K562 (cell line): ENCODE measurements around the gene RINT1. TPM values are rescaled to one million over a fixed set of nuclear protein-coding genes. Genes with fewer than 3 reads are reported as not detected.
A peak's percentile ranks its signal among the peaks of the same experiment; 100 is the strongest.

Experiments used
- ATAC-seq: fragments of 200-7000 bp; cut with Tn5 transposase; 3 replicates; pipeline ENCODE4 v1.9.1; 2020; ENCODE audit warnings: moderate library complexity
- Bru-seq: library from RNA; stranded (reverse); fragments of 400-500 nt; gene quantifications from one replicate; lab custom pipeline; 2021; lab: Mats Ljungman, UMichigan
- BruChase-seq, 2 experiments: library from RNA; stranded (reverse); fragments of 400-500 nt; gene quantifications; one replicate each; lab custom pipeline; 2021; lab: Mats Ljungman, UMichigan
- BruUV-seq: library from RNA; stranded (reverse); fragments of 400-500 nt; replicated peaks from 2 replicates; lab custom pipeline; 2021; lab: Mats Ljungman, UMichigan
- CTCF ChIA-PET: fragments of 300-600 bp; formaldehyde crosslinking; extraction: SDS; loops from one replicate; lab custom pipeline; 2021; ENCODE audit warnings: low intra/inter-chr PET ratio; lab: Yijun Ruan, JAX
- POLR2A ChIA-PET: fragments of 300-600, 350-650 bp; sonication (Branson Sonifier 250); formaldehyde crosslinking; extraction: SDS; loops from one replicate; lab custom pipeline; 2021; ENCODE audit warnings: antibody characterized with exemption, inconsistent platforms; lab: Yijun Ruan, JAX
- DNase-seq, 4 experiments: peaks; one replicate each; pipeline versions ENCODE4 v3.0.0 to v3.0.0-alpha.2; 2011 to 2018; ENCODE audit warnings: low spot score in 3 of 4, mixed read lengths in 3 of 4; ENCODE audit errors: extremely low read depth in 1 of 4
- FAIRE-seq: peaks from 2 replicates; lab custom pipeline; 2011; peaks lifted over from hg19 to GRCh38; lab: Jason Lieb, UNC
- H2AFZ ChIP-seq: 2 replicates; pipeline ENCODE4 v1.6.0; 2011; ENCODE audit warnings: low read depth, low read length, control low read depth, inconsistent platforms
- H3K27ac ChIP-seq: fragments of 200-600 bp; 3 replicates; pipeline ENCODE4 v1.8.0; 2011; ENCODE audit warnings: low read depth, mild to moderate bottlenecking, control low read depth, inconsistent platforms, low read length, moderate library complexity, mixed read lengths; ENCODE audit errors: extremely low read depth
- H3K27me3 ChIP-seq, 2 experiments: fragments of 300-600 bp in 1 of 2; 2 replicates in 1 of 2; 3 replicates in 1 of 2; pipeline versions ENCODE4 v1.6.0 to v1.8.0; 2011; ENCODE audit warnings: inconsistent platforms in 2 of 2, low read length in 2 of 2, mild to moderate bottlenecking in 1 of 2, mixed read lengths in 1 of 2, moderate library complexity in 1 of 2; ENCODE audit not compliant: control insufficient read depth in 2 of 2, insufficient read depth in 2 of 2
- H3K36me3 ChIP-seq: fragments of 300-600 bp; 3 replicates; pipeline ENCODE4 v1.8.0; 2011; ENCODE audit warnings: mild to moderate bottlenecking, low read length, inconsistent platforms; ENCODE audit not compliant: control insufficient read depth, insufficient read depth
- H3K4me1 ChIP-seq, 2 experiments: fragments of 200-600 bp in 1 of 2; replicated peaks in 1 of 2; 2 replicates in 1 of 2; 3 replicates in 1 of 2; pipeline versions ENCODE4 v1.5.1 to v1.8.0; 2011; ENCODE audit warnings: inconsistent platforms in 2 of 2, low read length in 2 of 2, mild to moderate bottlenecking in 1 of 2, mixed read lengths in 1 of 2, moderate library complexity in 1 of 2; ENCODE audit not compliant: control insufficient read depth in 2 of 2, insufficient read depth in 2 of 2
- H3K4me2 ChIP-seq: 2 replicates; pipeline ENCODE4 v1.6.1; 2011; ENCODE audit warnings: low read length, control low read depth, inconsistent platforms, mixed read lengths; ENCODE audit not compliant: insufficient read depth
- H3K4me3 ChIP-seq: fragments of 200-600 bp; sonication (generic), shearing (Covaris generic); 2 replicates; pipeline ENCODE4 v1.5.1; 2016; ENCODE audit warnings: control low read depth, inconsistent platforms
- H3K79me2 ChIP-seq: fragments of 200-600 bp; 3 replicates; pipeline ENCODE4 v1.8.0; 2011; ENCODE audit warnings: low read length, inconsistent platforms; ENCODE audit not compliant: control insufficient read depth, insufficient read depth
- H3K9ac ChIP-seq, 2 experiments: 2 replicates each; pipeline versions ENCODE4 v1.6.0 to v1.6.1; 2011; ENCODE audit warnings: low read depth in 2 of 2, low read length in 2 of 2, control low read depth in 1 of 2, inconsistent platforms in 1 of 2, mild to moderate bottlenecking in 1 of 2, mixed read lengths in 1 of 2; ENCODE audit not compliant: insufficient read depth in 1 of 2
- H3K9me1 ChIP-seq: one replicate; pipeline ENCODE4 v1.6.0; 2011; ENCODE audit warnings: inconsistent platforms, mild to moderate bottlenecking, low read length, moderate library complexity; ENCODE audit not compliant: control insufficient read depth, insufficient read depth
- H3K9me3 ChIP-seq: replicated peaks from 2 replicates; pipeline ENCODE4 v1.5.1; 2011; ENCODE audit warnings: low read depth, low read length, inconsistent platforms; ENCODE audit not compliant: control insufficient read depth, insufficient read depth
- H4K20me1 ChIP-seq: replicated peaks from 2 replicates; pipeline ENCODE4 v1.6.1; 2011; ENCODE audit warnings: low read length, inconsistent platforms, mixed read lengths; ENCODE audit not compliant: control insufficient read depth, insufficient read depth
- ARNT ChIP-seq, 2 experiments: fragments of 450-650 bp; IDR thresholded peaks; 2 replicates each; pipeline ENCODE4 v1.6.1; 2016; ENCODE audit warnings: mild to moderate bottlenecking in 1 of 2
- ELK3 ChIP-seq: fragments of 450-650 bp; formaldehyde crosslinking; IDR thresholded peaks from 2 replicates; pipeline ENCODE4 v1.4.0; 2020; ENCODE audit warnings: mild to moderate bottlenecking
- EP300 ChIP-seq: IDR thresholded peaks from 2 replicates; pipeline ENCODE4 v1.6.1; 2012; ENCODE audit warnings: low read length, improper control_type of control experiment
- GTF2B ChIP-seq: IDR thresholded peaks from 2 replicates; pipeline ENCODE4 v1.6.1; 2011; ENCODE audit not compliant: insufficient read length; ENCODE audit errors: extremely low read depth
- KLF16 ChIP-seq: IDR thresholded peaks from 2 replicates; pipeline ENCODE4 v1.6.1; 2016; ENCODE audit warnings: antibody characterized with exemption
- NR4A1 ChIP-seq, 2 experiments: fragments of 250-450 bp in 1 of 2; fragments of 450-650 bp in 1 of 2; sonication (Bioruptor Pico) in 1 of 2; IDR thresholded peaks; 2 replicates each; pipeline versions ENCODE4 v1.4.0 to v1.6.1; 2016 to 2020; ENCODE audit warnings: mild to moderate bottlenecking in 2 of 2, missing compliant biosample characterization in 1 of 2, missing genetic modification characterization in 1 of 2, moderate library complexity in 1 of 2
- PHB2 ChIP-seq: fragments of 450-650 bp; IDR thresholded peaks from 2 replicates; pipeline ENCODE4 v1.6.1; 2017; ENCODE audit warnings: low read depth
- PRMT5 ChIP-seq: sonication (generic); formaldehyde crosslinking; IDR thresholded peaks from 2 replicates; pipeline ENCODE4 v1.5.0; 2020; ENCODE audit warnings: missing genetic modification reagents
- SMAD1 ChIP-seq: fragments of 150-350 bp; IDR thresholded peaks from 2 replicates; pipeline ENCODE4 v1.6.1; 2014; ENCODE audit warnings: low read length, low read depth; ENCODE audit not compliant: partially characterized antibody
- ZNF143 ChIP-seq: sonication (generic); formaldehyde crosslinking; IDR thresholded peaks from 2 replicates; pipeline ENCODE4 v1.9.0; 2022; ENCODE audit warnings: mild to moderate bottlenecking, missing genetic modification reagents
- ZNF197 ChIP-seq: fragments of 200-800 bp; sonication (Bioruptor generic); IDR thresholded peaks from 2 replicates; pipeline ENCODE4 v1.6.1; 2016; ENCODE audit warnings: low read depth, missing genetic modification characterization, missing compliant biosample characterization
- ZNF785 ChIP-seq: fragments of 250-450 bp; sonication (Bioruptor Pico); IDR thresholded peaks from 2 replicates; pipeline ENCODE4 v1.4.0; 2020; ENCODE audit warnings: mild to moderate bottlenecking
- ZNF79 ChIP-seq: fragments of 250-450 bp; sonication (Bioruptor Pico); IDR thresholded peaks from 2 replicates; pipeline ENCODE4 v1.4.0; 2020; ENCODE audit warnings: low read depth, mild to moderate bottlenecking, moderate library complexity
- WGBS: fragments of 100-300 bp; shearing (Covaris generic); methylation state at CpG from one replicate; pipeline ENCODE4 v1.1.6; 2016; ENCODE audit warnings: low coverage, mixed read lengths; ENCODE audit not compliant: insufficient coverage; ENCODE audit errors: missing lambda C conversion rate; 5-methylcytosine and 5-hydroxymethylcytosine counted together
- in situ Hi-C: fragments of 300-500 bp; cut with MboI; formaldehyde crosslinking; loops from 4 replicates; pipeline ENCODE4 v1.15.0; 2018; ENCODE audit warnings: inconsistent platforms, mixed read lengths
- intact Hi-C: fragments of 100-400 bp; cut with micrococcal nuclease; formaldehyde crosslinking; loops from 2 replicates; pipeline ENCODE4 v1.14.2; 2022
- long read RNA-seq, 3 experiments: library from polyadenylated mRNA in 2 of 3; library from RNA in 1 of 3; unstranded in 2 of 3; stranded (forward) in 1 of 3; transcript quantifications; one replicate each; pipeline ENCODE4 v2.0.0, GENCODE V29; 2019 to 2022
- polyA minus RNA-seq, 3 experiments: library from RNA; depleted of rRNA, polyadenylated mRNA; stranded (reverse); fragments of >200 nt; gene quantifications; 2 replicates each; pipeline ENCODE4 v1.2.3, GENCODE V29; 2011
- polyA plus RNA-seq, 8 experiments: library from polyadenylated mRNA; depleted of rRNA in 4 of 8; stranded (reverse) in 5 of 8; unstranded in 3 of 8; fragments of >200 nt; fragmentation: Nextera tagmentation in 2 of 8; fragmentation: Illumina TruSeq in 1 of 8; extraction: Ambion mirVana in 2 of 8; extraction: Trizol in 1 of 8; gene quantifications; 2 replicates each; pipeline versions ENCODE4 v1.2.1 to v1.2.3, GENCODE V29; 2011 to 2014; ENCODE audit warnings: inconsistent platforms in 1 of 8, missing spikeins in 1 of 8
- total RNA-seq, 7 experiments: library from RNA; depleted of rRNA in 6 of 7; stranded (reverse); fragments of >200 nt in 6 of 7; fragmentation: Illumina TruSeq in 2 of 7; extraction: Trizol in 2 of 7; gene quantifications; 2 replicates each; pipeline versions ENCODE4 v1.2.1 to v1.2.3, GENCODE V29; 2011 to 2021; ENCODE audit warnings: low replicate concordance in 1 of 7

The RINT1 gene
- 105 and 215 TPM in 2 replicates for total RNA-seq (2011; cell fraction: chromatin; rRNA removed; ENCODE audit: low replicate concordance)
- total RNA-seq (2011; cell fraction: nucleolus; rRNA removed) = 59.2 and 60.8 TPM in 2 replicates
- 72.0 and 74.5 TPM in 2 replicates for total RNA-seq (2011; cell fraction: nucleoplasm; rRNA removed)
- total RNA-seq (2014; rRNA removed) = 27.4 and 29.5 TPM in 2 replicates
- 24.8 and 27.8 TPM in 2 replicates for total RNA-seq (2014; rRNA removed; fragmentation: Illumina TruSeq; extraction: Trizol)
- total RNA-seq (2015; rRNA removed; fragmentation: Illumina TruSeq; extraction: Trizol) = 22.7 and 22.9 TPM in 2 replicates
- total RNA-seq (2021) = 51.0 and 52.1 TPM in 2 replicates
- 56.1 and 74.3 TPM in 2 replicates for polyA plus RNA-seq (2011; rRNA removed)
- 14.2 and 19.3 TPM in 2 replicates for polyA plus RNA-seq (2011; cell fraction: cytosol; rRNA removed)
- polyA plus RNA-seq (2011; cell fraction: nucleus; rRNA removed) = 67.2 and 79.7 TPM in 2 replicates
- polyA plus RNA-seq (2012) = 27.7 and 28.9 TPM in 2 replicates
- polyA plus RNA-seq (2014; fragmentation: Illumina TruSeq; extraction: Trizol) = 39.6 and 45.5 TPM in 2 replicates
- polyA plus RNA-seq (2014; fragmentation: Nextera tagmentation; extraction: Ambion mirVana) = 10 to 100 TPM; 21.3 to 27.4 TPM
- polyA plus RNA-seq (2014; rRNA removed) = 42.9 and 44.5 TPM in 2 replicates
- 68.0 and 99.5 TPM in 2 replicates for polyA minus RNA-seq (2011; rRNA and poly(A)+ RNA removed)
- 32.6 and 37.4 TPM in 2 replicates for polyA minus RNA-seq (2011; cell fraction: cytosol; rRNA and poly(A)+ RNA removed)
- polyA minus RNA-seq (2011; cell fraction: nucleus; rRNA and poly(A)+ RNA removed) = 28.3 and 41.3 TPM in 2 replicates
- percentile 90 among the genes with signal in this experiment for Bru-seq, nascent RNA
- percentile 92 among the genes with signal in this experiment for BruChase-seq, experiment 1, labeled RNA remaining after a 2-hour chase
- percentile 93 among the genes with signal in this experiment for BruChase-seq, experiment 2, labeled RNA remaining after a 6-hour chase
- long read RNA-seq, experiment 1, transcript RINT1-201 (15 exons, 2,976 nt) = major isoform, 255 of 350 reads
- long read RNA-seq, experiment 1, partial matches to known transcripts = 31 of 350 reads
- long read RNA-seq, experiment 1, other reads (novel, unspliced or antisense) = 64 of 350 reads
- long read RNA-seq, experiment 2, transcript RINT1-201 (15 exons, 2,976 nt) = major isoform, 10 of 21 reads
- long read RNA-seq, experiment 2, partial matches to known transcripts = 3 of 21 reads
- long read RNA-seq, experiment 2, other reads (novel, unspliced or antisense) = 8 of 21 reads
- long read RNA-seq, experiment 3, transcript RINT1-201 (15 exons, 2,976 nt) = major isoform, 34 of 42 reads
- long read RNA-seq, experiment 3, partial matches to known transcripts = 3 of 42 reads
- long read RNA-seq, experiment 3, other reads (novel, unspliced or antisense) = 5 of 42 reads

DNA sequence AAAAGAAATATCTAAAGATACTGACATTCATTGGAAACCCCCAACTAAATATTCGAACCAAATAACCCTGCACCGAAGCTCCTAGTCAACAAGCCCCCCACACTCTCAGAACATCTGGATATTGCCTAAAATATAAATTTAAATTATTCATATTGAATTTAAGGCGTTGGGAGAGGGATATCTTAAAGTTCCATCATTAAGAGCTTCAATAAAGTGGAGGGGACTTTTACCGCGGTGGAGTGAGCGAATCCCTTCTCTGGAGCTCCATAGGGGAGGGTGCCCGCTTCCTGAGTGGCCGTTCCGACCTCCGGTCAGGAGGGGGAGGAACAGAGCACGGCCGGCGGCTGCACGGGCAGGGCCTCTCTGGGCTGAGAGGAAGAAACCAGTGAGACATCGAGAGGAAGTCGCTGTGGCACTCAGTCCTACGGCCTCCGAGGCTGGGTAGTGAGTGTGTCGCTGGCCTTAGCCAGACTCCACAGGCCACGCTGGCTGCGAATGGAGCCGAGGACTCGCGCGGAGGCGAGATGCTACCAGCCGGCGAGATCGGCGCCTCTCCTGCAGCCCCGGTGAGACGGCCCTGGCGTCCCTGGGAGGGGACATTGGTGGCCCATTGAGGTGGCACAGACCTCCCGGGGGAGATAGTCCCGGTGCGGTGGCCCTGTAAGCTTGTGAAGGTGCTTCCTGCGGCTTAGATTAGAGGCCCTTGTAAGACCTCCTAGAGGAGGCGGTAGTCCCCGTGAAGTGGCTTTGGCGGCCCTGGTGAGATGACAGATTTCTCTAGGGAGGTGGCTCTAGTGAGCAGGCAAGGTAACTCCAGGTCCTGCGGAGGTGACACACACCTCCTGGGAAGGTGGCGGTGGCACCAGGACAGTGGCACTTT, at the start of gene RINT1:
Gene RINT1 (plus strand): TSS at position 410 of the 880 bp plus-strand sequence. CDS start 115 bp downstream, at position 525.
- Histone ChIP-seq H3K4me2 (peak within 1 kb of the TSS; percentile 96), H3K27ac (peak within 1 kb of the TSS; percentile 86), H3K27me3 (no peaks in the 10 kb centered on the region), H3K9ac (peak within 1 kb of the TSS; percentile 95 to 98), H3K4me1 (peaks cover 10 to 12% of the 10 kb centered on the region in 2 experiments), H3K9me3 (no peaks in the 10 kb centered on the region), H3K9me1 (no peaks in the 10 kb centered on the region), H3K4me3 (peak within 1 kb of the TSS; percentile 78), H3K36me3 (peaks cover 40% of the 10 kb centered on the region; the same call in 2 of the 3 replicates), H2AFZ (peak within 1 kb of the TSS; percentile 92), H4K20me1 (no peaks in the 10 kb centered on the region), H3K79me2 (peaks cover 36% of the 10 kb centered on the region)
- ATAC-seq (peak; percentile 95), DNase-seq (peak; percentile 93 to 98 (median 94)), FAIRE-seq (peak; percentile 86)
- 1% methylated on average over 42 of the region's 42 CpGs for WGBS
- in situ Hi-C loops (no loop called here), intact Hi-C loops (no loop called here)
- ChIA-PET CTCF (interaction anchor here (0.6 kb wide), 1 partner anchor 521 kb away, joined by 3 read pairs; no protein-coding TSS in a partner anchor), POLR2A (interaction anchor here (0.6 to 2.1 kb wide), 27 partner anchors 8 to 603 kb away, joined by 3 to 16 read pairs (median 3); partner anchors contain the start of gene PUS7)
- BruUV-seq = TSS peak; percentile 71
- TF ChIP-seq NR4A1 (CRISPR knock-in tag; IDR thresholded peaks at IDR 0.05) (peak; percentile 54; the same call in 1 of the 2 replicates), NR4A1 (tag; IDR thresholded peaks at IDR 0.05) (peak; percentile 62; the same call in 1 of the 2 replicates), EP300 (peak; percentile 60), ZNF197 (CRISPR knock-in tag) (0 out of 2 replicates have a peak, but pooled peaks have one; percentile 50), KLF16 (peak; percentile 41; the same call in 1 of the 2 replicates), ELK3 (CRISPR knock-in tag) (no peak), GTF2B (peak; percentile 53), ZNF143 (CRISPR knock-in tag) (no peak), PHB2 (no peak), PRMT5 (CRISPR knock-in tag) (peak; percentile 62; the same call in 1 of the 2 replicates), SMAD1 (peak; percentile 94), ARNT (IDR thresholded peaks at IDR 0.05) (peak in 1 of 2 experiments; percentile 86; a peak in 2 of 4 replicates), ZNF785 (CRISPR knock-in tag) (no peak), ZNF79 (CRISPR knock-in tag) (no peak)
